HFF-Myc (cell line): Measurements from ENCODE around the gene OR2T35.
"Not testable (repeated sequence)": the region's sequence is repeated elsewhere in the genome, so short reads cannot be mapped to it uniquely, and the experiment has no call there.

Experiments
- DNase-seq: peaks from one replicate; pipeline ENCODE4 v3.0.0-alpha.2; 2011; ENCODE audit warnings: low read depth; ENCODE audit errors: extremely low read depth
- H3K4me3 ChIP-seq: replicated peaks from 2 replicates; pipeline ENCODE4 v1.5.1; 2011; ENCODE audit warnings: low read depth, mild to moderate bottlenecking, control low read depth, low read length
- CTCF ChIP-seq: IDR thresholded peaks from 2 replicates; pipeline ENCODE4 v1.5.1; 2012; ENCODE audit warnings: mild to moderate bottlenecking, low read depth, low read length, control low read depth; ENCODE audit errors: missing control alignments

The OR2T35 gene

GRCh38 chr1:248642971-248643651, 2.0 kb downstream of the OR2T35 start:
- H3K4me3 ChIP-seq, DNase-seq: not testable (repeated sequence)

- DNase-seq, H3K4me3 ChIP-seq: not testable (repeated sequence)
Measured at GRCh38 chr1:248641583-248641982, 3.5 kb downstream of the OR2T35 start.

GRCh38 chr1:248640906-248641305, 4.2 kb downstream of the OR2T35 start:
- not testable (repeated sequence) for H3K4me3 ChIP-seq, DNase-seq

- DNase-seq, H3K4me3 ChIP-seq: not testable (repeated sequence)
Measured at GRCh38 chr1:248639652-248640051, 5.4 kb downstream of the OR2T35 start.

- not testable (repeated sequence) for H3K4me3 ChIP-seq, DNase-seq
Measured at GRCh38 chr1:248636612-248637011, 8.5 kb downstream of the OR2T35 start.

- DNase-seq, H3K4me3 ChIP-seq: not testable (repeated sequence)
Measured at GRCh38 chr1:248634991-248635390, 10.1 kb downstream of the OR2T35 start, which contains the start of gene OR2T11. OR2T11 (minus strand) TSS chr1:248635091; CDS start chr1:248627128, 7,963 bp downstream.

GRCh38 chr1:248631354-248632008, 13.6 kb downstream of the OR2T35 start:
- H3K4me3 ChIP-seq = no peak overlapping the region
- TF ChIP-seq CTCF = no peak
- DNase-seq = no peak

GRCh38 chr1:248630551-248630950, 14.5 kb downstream of the OR2T35 start:
- no peak overlapping the region for H3K4me3 ChIP-seq
- no peak for DNase-seq
- no peak for TF ChIP-seq CTCF

- TF ChIP-seq CTCF = no peak
- H3K4me3 ChIP-seq = no peak overlapping the region
- no peak for DNase-seq
Measured at GRCh38 chr1:248627971-248628844, 16.9 kb downstream of the OR2T35 start.

GRCh38 chr1:248625971-248626370, 19.1 kb downstream of the OR2T35 start:
- no peak overlapping the region for H3K4me3 ChIP-seq
- DNase-seq = no peak
- no peak for TF ChIP-seq CTCF
